ENCODE measurements around the gene OR9A2. TPM values are rescaled to one million over a fixed set of nuclear protein-coding genes. Genes with fewer than 3 reads are reported as not detected.

The OR9A2 gene
- total RNA-seq, 1 donor from 2014 or later: not detected

Other genes with a start within 250 kb of the OR9A2 start
- gene EPHB6, start 172.1 kb downstream of the OR9A2 start, total RNA-seq: 12.8 TPM
- 0.38 TPM for gene TRPV6, start 141.4 kb downstream of the OR9A2 start, total RNA-seq
- not detected for gene TRPV5, start 93.4 kb downstream of the OR9A2 start, total RNA-seq
- not detected for gene LLCFC1, start 87.6 kb downstream of the OR9A2 start, total RNA-seq
- 0.87 TPM for gene KEL, start 64.8 kb downstream of the OR9A2 start, total RNA-seq
- gene OR6V1, start 25.2 kb upstream of the OR9A2 start, total RNA-seq: not detected
- gene PIP, start 104.9 kb upstream of the OR9A2 start, total RNA-seq: not detected
- gene TAS2R39, start 156.3 kb upstream of the OR9A2 start, total RNA-seq: not detected
- not detected for gene TAS2R40, start 194.9 kb upstream of the OR9A2 start, total RNA-seq
- 149 TPM for gene GSTK1, start 236.3 kb upstream of the OR9A2 start, total RNA-seq